GM18951 (cell line): ENCODE measurements around the gene SLC25A31.

ENCODE experiments used
- POLR2A ChIP-seq: IDR thresholded peaks from 4 replicates; pipeline ENCODE4 v1.6.1; 2011; ENCODE audit warnings: mild to moderate bottlenecking; ENCODE audit not compliant: insufficient read length, insufficient read depth; ENCODE audit errors: extremely low read depth
- in situ Hi-C: fragments of 300-500 bp; cut with MboI; formaldehyde crosslinking; loops from one replicate; pipeline ENCODE4 v1.12.0; 2022; ENCODE audit warnings: low sequenced_read_pairs, mixed read lengths, inconsistent platforms; ENCODE audit not compliant: unreplicated experiment

Gene SLC25A31

GRCh38 chr4:127782275-127783025 lies 52.2 kb downstream of the SLC25A31 start, which contains the start of gene HSPA4L:
Gene HSPA4L, plus strand, starts transcription at chr4:127782322. Its CDS starts 229 bp downstream, at chr4:127782551.
- in situ Hi-C loops = no loop called here
- TF ChIP-seq POLR2A = peak; percentile 88

GRCh38 chr4:127783026-127783769 lies 53.0 kb downstream of the SLC25A31 start:
- TF ChIP-seq POLR2A = no peak
- in situ Hi-C loops = no loop called here

GRCh38 chr4:127783955-127784770 lies 54.0 kb downstream of the SLC25A31 start:
- no peak for TF ChIP-seq POLR2A
- in situ Hi-C loops = no loop called here

GRCh38 chr4:127788517-127788916 lies 58.3 kb downstream of the SLC25A31 start:
- in situ Hi-C loops = no loop called here
- TF ChIP-seq POLR2A = no peak

- in situ Hi-C loops = no loop called here
Measured at GRCh38 chr4:127791391-127791790, 61.2 kb downstream of the SLC25A31 start.

GRCh38 chr4:127793528-127793927 lies 63.3 kb downstream of the SLC25A31 start:
- no peak for TF ChIP-seq POLR2A
- in situ Hi-C loops = no loop called here

More at GRCh38 chr4:127791391-127791790, 61.2 kb downstream of the SLC25A31 start:
- TF ChIP-seq POLR2A = no peak

- TF ChIP-seq POLR2A = no peak
- in situ Hi-C loops = no loop called here
Measured at GRCh38 chr4:127799711-127800110, 69.5 kb downstream of the SLC25A31 start.

GRCh38 chr4:127809173-127809800 lies 79.1 kb downstream of the SLC25A31 start:
- TF ChIP-seq POLR2A = no peak
- in situ Hi-C loops = no loop called here

GRCh38 chr4:127810551-127810950 lies 80.4 kb downstream of the SLC25A31 start:
- TF ChIP-seq POLR2A = no peak
- in situ Hi-C loops = no loop called here

GRCh38 chr4:127822430-127822829 lies 92.2 kb downstream of the SLC25A31 start:
- TF ChIP-seq POLR2A = no peak
- in situ Hi-C loops = no loop called here
